HL-60 (cell line): ENCODE results near the gene RCBTB2.

ENCODE experiments used
- DNase-seq, 2 experiments: peaks; one replicate each; pipeline ENCODE4 v3.0.0-alpha.2; 2010 to 2020; ENCODE audit warnings: low read depth in 1 of 2, low spot score in 1 of 2
- H3K27ac ChIP-seq: fragments of 250-450 bp; sonication (Bioruptor Pico); replicated peaks from 2 replicates; pipeline ENCODE4 v1.5.1; 2020; ENCODE audit warnings: mild to moderate bottlenecking, moderate library complexity
- H3K27me3 ChIP-seq: fragments of 250-450 bp; sonication (Bioruptor Pico); 2 replicates; pipeline ENCODE4 v1.5.1; 2021; ENCODE audit warnings: mild to moderate bottlenecking, moderate library complexity; ENCODE audit not compliant: insufficient read depth, poor library complexity, severe bottlenecking
- H3K4me3 ChIP-seq: replicated peaks from 2 replicates; pipeline ENCODE4 v1.5.1; 2011; ENCODE audit warnings: mild to moderate bottlenecking, control low read depth, low read length; ENCODE audit not compliant: insufficient read depth
- CTCF ChIP-seq: IDR thresholded peaks from one replicate; pipeline ENCODE4 v1.5.1; 2011; ENCODE audit warnings: low read length, control low read depth, inconsistent platforms; ENCODE audit not compliant: insufficient read depth
- GABPA ChIP-seq: IDR thresholded peaks from 2 replicates; pipeline ENCODE4 v1.6.1; 2012; ENCODE audit warnings: low read depth
- POLR2AphosphoS5 ChIP-seq: IDR thresholded peaks from 2 replicates; pipeline ENCODE4 v1.6.1; 2012; ENCODE audit warnings: low read depth
- SPI1 ChIP-seq: IDR thresholded peaks from 2 replicates; pipeline ENCODE4 v1.6.1; 2012; ENCODE audit warnings: low read depth, mild to moderate bottlenecking, borderline replicate concordance
- TF ChIP-seq, protein P1 (sequence below): IDR thresholded peaks from 2 replicates; pipeline ENCODE4 v1.6.1; 2012; ENCODE audit warnings: low read depth; ENCODE audit not compliant: insufficient replicate concordance

Gene RCBTB2

DNA sequence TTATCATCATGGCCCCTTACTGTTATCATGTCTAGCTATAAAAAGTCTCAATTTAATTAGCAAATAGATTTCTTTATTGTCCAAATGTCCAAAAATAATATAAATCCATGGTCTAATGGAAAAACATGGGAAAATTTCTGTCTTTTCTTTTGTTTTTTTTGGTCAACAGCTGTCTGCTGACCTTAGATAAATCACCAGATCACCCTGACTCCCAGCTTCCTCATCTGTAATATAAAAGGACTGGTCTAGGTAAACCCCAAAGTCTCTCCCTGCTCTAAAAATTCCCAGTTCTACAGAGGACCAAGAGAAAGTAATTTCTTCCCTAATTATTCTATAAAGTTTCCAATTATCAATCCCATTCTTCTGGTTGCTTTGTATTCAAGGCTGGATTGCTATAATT is 30.7 kb upstream of the RCBTB2 start:
- DNase-seq = no peak
- TF ChIP-seq SPI1 = no peak
- Histone ChIP-seq H3K27ac (no peak overlapping the region), H3K27me3 (no peaks in the 10 kb centered on the region), H3K4me3 (no peak overlapping the region)

DNA sequence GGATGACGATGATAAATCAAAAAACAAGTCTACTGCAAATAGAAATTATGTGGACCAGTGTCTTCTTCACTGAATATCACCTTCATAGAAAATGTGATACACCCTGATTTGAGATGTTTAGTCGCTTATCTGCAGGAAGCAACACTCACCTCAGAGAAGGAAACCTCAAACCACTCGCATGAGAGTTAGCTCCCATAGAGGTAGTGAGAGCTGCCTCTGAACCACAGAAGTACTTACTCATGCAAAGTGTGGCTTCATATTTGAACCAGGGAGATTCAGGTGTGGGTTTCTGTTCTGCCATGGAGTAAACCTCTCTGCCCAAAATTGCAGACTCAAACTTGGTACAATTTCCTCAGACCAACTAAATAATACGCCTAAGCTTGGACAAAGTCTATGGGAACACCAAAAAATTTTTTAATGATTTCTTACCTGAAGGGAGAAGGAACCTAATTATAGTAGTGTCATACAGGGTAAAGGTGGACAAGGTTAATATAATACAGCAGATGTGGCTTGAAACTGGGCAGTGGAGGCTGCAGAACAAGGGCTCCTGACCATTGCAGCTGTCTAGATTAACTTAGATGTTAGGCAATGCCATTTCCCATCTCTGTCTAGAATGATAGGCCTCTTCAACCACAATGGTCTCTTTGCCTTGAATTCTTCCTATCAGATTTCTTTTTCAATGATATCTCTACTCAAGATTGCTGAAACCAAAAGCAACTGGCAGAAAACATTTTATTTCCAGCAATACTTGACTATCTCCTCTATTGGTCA is 29.6 kb upstream of the RCBTB2 start:
- TF ChIP-seq, protein P1, sequence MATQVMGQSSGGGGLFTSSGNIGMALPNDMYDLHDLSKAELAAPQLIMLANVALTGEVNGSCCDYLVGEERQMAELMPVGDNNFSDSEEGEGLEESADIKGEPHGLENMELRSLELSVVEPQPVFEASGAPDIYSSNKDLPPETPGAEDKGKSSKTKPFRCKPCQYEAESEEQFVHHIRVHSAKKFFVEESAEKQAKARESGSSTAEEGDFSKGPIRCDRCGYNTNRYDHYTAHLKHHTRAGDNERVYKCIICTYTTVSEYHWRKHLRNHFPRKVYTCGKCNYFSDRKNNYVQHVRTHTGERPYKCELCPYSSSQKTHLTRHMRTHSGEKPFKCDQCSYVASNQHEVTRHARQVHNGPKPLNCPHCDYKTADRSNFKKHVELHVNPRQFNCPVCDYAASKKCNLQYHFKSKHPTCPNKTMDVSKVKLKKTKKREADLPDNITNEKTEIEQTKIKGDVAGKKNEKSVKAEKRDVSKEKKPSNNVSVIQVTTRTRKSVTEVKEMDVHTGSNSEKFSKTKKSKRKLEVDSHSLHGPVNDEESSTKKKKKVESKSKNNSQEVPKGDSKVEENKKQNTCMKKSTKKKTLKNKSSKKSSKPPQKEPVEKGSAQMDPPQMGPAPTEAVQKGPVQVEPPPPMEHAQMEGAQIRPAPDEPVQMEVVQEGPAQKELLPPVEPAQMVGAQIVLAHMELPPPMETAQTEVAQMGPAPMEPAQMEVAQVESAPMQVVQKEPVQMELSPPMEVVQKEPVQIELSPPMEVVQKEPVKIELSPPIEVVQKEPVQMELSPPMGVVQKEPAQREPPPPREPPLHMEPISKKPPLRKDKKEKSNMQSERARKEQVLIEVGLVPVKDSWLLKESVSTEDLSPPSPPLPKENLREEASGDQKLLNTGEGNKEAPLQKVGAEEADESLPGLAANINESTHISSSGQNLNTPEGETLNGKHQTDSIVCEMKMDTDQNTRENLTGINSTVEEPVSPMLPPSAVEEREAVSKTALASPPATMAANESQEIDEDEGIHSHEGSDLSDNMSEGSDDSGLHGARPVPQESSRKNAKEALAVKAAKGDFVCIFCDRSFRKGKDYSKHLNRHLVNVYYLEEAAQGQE = no peak
- peak; percentile 97 for TF ChIP-seq POLR2AphosphoS5
- Histone ChIP-seq H3K27me3 (no peaks in the 10 kb centered on the region), H3K4me3 (no peak overlapping the region), H3K27ac (peak overlapping the region; percentile 30)
- peak; percentile 73 to 89 for DNase-seq

GRCh38 chr13:48561466-48562235 is 28.8 kb upstream of the RCBTB2 start:
- Histone ChIP-seq H3K27me3 (no peaks in the 10 kb centered on the region), H3K4me3 (no peak overlapping the region), H3K27ac (peak overlapping the region; percentile 30)
- peak; percentile 31 to 55 for DNase-seq
- TF ChIP-seq GABPA = no peak
- TF ChIP-seq, protein P1 = no peak
- no peak for TF ChIP-seq POLR2AphosphoS5
- no peak for TF ChIP-seq SPI1
- TF ChIP-seq CTCF = no peak

GRCh38 chr13:48560657-48561337 is 27.9 kb upstream of the RCBTB2 start:
- no peak for TF ChIP-seq POLR2AphosphoS5
- no peak for TF ChIP-seq GABPA
- TF ChIP-seq CTCF = no peak
- TF ChIP-seq, protein P1 = no peak
- TF ChIP-seq SPI1 = no peak
- H3K27ac ChIP-seq = no peak overlapping the region
- H3K27me3 ChIP-seq = no peaks in the 10 kb centered on the region
- H3K4me3 ChIP-seq = no peak overlapping the region
- no peak for DNase-seq
